GM03348 (cell line): ENCODE data around the gene CDK5RAP1.

Source experiments
- DNase-seq: peaks from one replicate; pipeline ENCODE4 v3.0.0; 2012; ENCODE audit warnings: low spot score

CDK5RAP1 gene

DNA sequence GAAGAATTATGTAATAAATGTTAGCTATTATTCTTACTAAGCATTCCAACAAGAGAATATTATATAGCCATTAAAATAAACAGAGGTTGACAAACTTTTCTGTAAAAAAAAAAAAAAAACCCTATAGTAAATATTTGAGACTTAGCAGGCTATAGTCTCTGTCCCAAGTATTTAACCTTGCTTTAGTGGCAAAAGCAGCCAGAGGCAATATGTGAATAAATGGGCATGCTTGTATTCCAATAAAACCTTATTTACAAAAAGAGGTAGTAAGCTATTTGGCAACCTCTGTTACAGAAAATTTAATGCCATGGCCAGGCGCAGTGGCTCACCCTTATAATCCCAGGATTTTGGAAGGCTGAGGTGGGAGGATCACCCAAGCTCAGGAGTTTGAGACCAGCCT lies 14.6 kb downstream of the CDK5RAP1 start:
- DNase-seq = no peak

DNA sequence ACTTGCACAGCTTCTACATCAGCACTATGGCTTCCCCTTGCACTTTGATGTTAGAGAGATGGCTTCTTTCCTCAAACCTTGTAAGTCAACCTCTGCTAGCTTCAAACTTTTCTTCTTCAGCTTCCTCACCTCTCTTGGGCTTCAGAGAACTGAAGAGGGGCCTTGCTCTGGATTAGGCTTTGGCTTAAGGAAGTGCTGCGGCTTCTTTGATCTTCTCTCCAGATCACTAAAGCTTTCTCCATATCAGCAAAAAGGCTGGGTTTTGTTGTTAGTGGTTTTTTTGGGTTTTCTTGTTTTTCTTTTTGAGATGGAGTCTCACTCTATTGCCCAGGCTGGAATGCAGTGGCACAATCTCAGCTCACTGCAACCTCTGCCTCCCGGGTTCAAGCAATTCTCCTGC lies 24.0 kb downstream of the CDK5RAP1 start:
- DNase-seq = no peak

DNA sequence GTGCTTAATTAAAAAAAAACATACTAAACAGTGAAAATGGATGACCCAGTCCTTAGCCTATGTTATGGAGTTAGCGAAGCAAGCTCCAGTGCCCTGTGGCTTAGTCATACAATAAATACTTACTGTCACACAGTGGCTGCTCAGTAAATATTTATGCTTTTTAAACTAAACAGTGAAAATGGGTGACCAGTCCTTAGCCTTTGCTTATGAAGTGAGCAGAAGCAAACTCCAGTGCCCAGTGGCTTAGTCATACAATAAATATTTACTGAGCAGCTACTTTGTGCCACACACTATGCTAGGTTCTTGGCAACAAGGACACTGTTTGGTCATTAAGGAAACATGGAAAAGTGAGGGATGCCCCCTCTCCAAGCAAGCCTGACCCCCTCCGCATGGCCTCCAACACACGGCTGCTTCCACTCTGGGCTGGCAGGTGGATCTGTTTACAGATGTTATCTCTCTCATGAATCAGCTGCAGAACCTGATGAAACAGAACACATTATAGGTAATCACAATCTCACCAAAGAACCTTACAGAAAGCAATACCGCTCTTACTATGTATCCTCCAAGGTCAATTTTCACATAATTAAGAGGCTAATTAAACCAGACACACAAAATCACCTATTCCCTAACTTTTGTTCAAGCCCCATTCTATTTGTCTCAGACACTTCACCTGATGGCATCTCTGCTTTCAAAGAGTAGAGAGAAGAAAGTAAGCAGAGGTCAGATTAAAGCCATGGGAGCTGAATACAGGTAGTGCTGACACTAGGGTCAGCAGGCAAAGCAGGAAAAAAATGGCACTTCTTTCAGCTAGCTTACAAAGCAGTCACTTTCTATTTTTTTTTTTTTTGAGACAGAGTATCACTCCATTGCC lies 27.3 kb downstream of the CDK5RAP1 start:
- peak; percentile 37 for DNase-seq

DNA sequence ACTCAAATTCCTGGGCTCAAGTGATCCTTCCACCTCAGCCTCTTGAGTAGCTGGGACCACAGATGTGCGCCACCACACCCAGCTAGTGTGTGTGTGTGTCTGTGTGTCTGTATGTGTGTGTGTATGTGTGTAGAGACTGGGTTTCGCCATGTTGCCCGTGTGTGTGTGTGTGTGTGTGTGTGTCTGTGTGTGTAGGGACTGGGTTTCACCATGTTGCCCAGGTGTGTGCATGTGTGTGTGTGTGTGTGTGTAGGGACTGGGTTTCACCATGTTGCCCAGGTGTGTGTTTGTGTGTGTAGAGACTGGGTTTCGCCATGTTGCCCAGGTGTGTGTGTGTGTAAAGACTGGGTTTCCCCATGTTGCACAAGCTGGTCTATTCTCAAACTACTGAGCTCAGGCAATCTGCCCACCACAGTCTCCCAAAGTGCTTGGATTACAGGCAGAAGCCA lies 28.3 kb downstream of the CDK5RAP1 start:
- no peak for DNase-seq

DNA sequence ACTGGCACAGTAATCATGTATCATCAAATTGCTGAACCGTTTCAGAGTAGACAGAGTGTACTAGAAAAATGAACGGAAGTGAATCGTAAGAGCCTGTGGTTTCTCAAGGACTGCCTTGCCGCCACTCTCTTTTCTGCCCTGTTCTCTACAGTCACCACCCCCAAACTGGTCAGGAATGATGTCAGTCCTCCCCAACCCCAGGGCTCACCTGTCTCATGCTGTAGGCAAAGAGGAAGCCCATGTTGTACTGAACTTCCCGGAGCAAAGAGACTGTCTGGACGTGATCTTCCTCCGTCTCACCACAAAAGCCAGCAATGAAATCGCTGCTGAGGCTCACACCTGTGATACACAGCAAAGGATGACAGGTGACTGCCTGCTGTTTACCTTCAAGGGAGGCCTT lies 31.0 kb downstream of the CDK5RAP1 start:
- no peak for DNase-seq

DNA sequence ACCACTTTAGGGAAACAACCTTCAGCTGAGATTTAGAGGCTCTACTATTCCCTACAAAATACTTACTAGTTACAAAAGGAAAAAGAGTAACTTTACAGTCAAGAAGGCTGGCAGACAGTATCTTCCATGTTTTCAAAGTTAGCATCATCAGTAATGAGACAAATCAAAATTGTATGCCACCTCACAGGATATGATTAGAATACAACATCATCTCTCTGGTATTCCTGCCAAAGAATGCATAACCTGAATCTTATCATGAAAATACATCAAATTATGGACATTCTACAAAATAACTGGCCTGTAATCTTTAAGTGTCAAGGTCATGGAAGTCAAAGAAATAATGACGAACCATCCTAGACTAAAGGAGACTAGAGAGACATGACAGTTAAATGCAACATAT lies 38.4 kb downstream of the CDK5RAP1 start:
- no peak for DNase-seq

DNA sequence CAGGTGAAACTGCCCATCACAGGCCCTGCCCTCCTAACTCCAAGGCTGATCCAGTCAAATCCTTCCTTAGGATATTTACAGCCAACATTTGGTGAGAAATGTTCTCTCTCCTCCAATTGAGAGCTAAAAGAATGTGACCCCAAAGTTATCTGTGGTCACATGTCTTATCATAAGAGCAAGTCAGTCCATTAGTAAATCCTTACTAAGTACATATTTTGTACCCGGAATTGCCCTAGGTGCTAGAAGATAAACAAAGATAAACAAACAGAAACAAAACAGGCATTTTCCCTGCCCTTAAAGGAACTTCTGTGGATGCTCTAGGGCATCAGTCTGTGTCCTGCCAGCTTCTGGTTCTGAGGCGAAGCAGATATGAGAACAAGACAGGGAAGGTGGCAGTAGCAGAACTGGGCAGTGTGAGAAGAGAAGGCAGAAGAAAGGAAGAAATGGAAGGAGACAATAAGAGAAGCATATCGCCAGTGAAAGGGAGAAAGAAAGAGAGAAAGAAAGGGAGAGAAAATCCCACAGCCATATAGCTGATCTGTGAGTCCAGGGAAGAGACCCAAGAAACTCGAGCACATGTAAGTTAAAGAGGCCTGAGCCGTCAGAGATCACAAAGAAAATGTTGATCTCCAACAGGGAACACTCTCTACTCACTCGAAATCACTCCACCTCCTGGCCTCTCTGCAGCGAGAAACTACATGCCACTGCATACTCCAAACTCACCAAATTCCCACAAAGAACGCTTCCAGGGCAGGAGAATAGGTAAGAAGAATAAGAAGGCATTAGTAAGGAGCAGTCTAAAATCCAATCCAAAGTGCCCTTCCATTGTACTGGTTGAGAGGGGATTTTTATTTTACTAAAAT lies 41.7 kb downstream of the CDK5RAP1 start:
- no peak for DNase-seq

DNA sequence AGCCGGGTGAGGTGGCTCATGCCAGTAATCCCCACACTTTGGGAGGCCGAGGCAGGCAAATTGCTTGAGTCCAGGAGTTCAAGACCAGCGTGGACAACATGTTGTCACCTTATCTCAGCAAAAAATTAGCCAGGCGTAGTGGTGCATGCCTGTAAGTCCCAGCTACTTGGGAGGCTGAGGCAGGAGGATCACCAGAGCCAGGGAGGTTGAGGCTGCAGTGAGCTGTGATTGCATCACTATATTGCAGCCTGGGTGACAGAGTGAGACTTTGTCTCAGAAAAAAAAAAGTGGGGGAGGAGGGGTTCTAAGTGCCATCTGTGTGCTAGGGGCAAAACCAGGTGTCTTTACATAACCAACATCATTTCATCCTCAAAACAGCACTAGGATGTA lies 48.3 kb downstream of the CDK5RAP1 start:
- no peak for DNase-seq

DNA sequence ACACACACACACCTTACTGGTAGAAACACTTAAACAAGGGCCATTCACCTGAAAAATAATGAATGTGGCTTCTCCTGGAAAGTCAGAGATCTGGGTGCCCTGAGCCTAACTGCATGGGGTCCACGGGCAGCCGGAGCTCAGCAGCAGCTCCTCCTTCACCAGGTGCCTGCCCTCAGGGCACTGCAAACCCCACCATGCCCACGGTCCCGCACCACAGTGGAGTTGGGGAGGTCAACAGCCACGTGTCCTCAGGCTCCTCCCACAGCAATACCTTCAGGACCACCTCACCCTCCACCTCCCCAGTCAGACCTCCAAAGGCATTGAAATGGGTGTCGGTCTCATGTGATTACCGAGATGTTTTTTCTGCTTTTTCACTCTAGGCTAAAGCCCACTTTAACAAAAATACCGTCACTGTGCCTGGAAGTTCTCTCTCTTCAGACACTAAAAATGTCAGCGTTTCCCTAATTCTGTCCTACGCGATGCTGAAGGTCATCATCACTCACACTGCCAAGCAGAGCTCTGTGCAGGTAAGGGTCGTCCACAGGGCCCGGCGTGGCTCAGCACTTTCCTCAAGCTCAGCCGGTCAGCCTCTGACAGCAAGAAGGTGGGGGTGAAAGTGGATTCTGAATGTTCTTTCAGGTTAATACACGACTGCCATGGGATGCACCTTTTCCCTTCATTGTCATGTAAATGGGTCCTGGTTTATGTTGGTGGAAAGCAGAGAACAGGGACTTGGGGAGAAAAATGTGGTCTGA lies 48.9 kb downstream of the CDK5RAP1 start:
- no peak for DNase-seq

DNA sequence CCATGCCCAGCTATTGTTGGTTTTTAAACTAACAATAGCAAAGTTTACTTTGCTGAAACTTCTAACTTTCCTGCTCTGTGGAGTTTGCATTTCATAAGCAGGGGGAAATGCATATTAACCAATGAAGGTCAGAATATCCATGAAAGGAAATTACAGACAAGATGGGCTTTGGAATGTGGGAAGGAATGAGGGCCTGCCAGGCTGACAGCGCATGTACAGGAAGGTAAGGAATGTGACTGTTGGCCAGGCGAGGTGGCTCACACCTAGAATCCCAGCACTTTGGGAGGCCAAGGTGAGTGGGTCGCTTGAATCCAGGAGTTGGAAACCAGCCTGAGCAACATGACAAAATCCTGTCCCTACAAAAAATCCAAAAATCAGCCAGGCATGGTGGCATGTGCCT lies 49.6 kb downstream of the CDK5RAP1 start:
- no peak for DNase-seq

DNA sequence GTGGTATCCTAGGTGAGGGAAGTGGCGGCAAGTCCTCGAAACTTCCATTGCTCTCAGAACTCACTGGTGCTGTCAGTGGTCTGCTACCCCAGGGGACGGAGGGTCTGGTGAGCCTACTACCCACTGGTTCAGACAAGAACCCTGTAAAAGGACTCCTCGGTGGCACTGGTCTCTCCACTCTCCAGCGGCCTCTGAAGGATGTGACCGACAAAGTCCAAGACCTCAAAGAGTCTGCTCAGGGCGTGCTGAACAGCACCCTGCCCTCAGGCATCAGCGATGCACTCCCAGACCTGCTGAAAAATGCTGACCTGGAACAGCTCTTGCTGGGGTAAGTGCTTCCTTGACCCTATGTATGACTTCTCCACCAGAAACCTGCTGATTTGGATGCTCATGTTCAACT lies 51.8 kb downstream of the CDK5RAP1 start:
- no peak for DNase-seq

DNA sequence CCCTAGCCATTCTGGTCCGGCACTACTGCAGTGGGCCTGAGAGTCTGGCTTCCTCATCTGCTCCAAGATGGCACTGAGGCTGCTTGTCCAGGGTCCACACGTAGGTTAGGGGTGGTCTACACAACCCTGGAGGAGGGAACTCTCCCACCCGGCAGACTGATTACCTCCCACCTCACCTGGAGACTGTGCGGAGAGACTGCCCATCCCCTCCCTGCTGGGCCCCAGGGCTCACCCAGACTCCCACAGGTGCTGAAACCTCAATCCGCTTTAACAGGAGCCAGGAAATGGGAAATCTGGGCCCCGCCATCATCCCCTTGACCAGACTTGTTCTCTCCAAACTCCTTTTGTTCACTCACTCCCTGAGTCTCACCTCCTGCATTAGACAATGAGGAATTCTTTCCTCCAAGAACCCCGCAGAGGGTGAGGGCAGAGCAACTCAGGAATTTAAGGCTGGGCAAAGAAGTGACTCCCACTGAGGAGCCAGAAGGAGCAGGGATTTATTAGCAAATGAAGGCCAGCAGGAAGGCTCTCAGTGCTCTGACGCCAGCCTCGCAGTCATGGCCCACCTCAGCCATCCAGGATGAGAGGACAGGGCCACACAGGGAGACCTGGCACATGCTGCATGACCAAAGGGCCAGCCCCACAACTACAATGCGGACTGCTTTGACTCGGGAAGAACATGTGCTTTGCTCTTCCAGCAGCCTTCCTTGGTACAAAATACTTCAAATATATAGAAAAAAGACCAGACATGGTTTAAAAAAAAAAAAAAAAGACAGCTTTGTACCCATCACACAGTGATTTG lies 53.0 kb downstream of the CDK5RAP1 start:
- DNase-seq = no peak

DNA sequence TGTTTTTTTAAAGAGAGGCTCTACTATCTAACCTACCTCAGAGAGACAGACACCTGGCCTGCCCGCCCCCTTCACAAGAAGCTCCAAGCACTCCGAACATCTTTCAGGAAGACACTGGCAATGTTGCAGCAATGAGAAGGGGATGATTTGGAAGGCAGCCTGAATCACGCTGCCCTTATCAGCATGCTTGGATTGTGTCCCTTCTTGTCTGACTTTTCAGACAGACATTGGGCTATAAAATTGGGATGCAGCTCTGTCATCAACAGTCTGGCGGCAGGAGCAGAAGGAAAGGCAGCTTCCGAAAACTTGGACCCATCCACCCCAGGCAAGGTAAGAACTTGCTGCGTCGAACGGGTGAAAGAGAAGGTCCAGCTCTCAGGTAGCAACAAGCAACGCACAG lies 56.0 kb downstream of the CDK5RAP1 start:
- DNase-seq = no peak

DNA sequence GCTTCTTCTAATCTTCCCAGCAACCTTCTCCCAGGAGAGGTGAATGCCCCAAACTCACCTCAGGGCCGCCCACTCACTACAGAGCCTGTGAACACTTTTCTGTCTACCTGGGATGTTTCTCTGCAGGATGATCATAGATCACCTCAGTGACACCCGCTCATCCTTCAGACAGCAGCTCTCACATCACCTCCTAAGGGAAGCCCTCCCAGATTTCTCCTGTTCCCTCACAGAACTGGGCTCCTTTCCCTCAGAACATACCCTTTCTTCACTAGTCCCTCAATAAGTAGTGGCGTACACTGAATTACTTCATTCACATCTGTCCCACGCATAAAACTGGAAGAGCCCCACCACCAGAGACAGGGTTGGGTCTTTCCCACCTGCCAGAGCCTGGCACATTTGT lies 57.8 kb downstream of the CDK5RAP1 start:
- DNase-seq = no peak

DNA sequence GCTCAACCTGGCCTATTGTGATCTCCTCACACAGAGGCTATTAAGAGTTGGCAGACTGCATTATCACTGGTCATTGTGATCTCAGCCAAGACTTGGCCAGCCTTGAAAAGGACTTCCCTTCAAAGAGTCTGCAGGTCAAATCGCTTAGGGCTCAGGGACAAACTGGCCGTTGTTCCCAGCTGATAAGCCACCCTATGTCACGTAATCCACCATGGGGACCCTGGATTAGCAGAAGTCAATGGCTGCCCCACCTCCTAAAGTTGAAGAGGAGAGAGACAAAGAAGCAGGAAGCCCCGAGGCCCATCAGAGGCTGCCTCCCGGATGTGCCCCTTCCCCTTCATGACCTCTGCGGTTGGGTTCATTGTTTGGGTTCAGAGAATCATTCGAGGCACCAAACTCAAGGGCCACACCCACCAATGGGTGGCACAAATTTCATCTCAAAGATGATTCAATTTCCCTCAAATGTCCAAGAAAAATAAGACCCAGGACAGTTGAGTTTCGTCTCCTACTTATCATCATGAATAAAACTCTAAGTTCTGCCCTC lies 61.7 kb downstream of the CDK5RAP1 start:
- no peak for DNase-seq

DNA sequence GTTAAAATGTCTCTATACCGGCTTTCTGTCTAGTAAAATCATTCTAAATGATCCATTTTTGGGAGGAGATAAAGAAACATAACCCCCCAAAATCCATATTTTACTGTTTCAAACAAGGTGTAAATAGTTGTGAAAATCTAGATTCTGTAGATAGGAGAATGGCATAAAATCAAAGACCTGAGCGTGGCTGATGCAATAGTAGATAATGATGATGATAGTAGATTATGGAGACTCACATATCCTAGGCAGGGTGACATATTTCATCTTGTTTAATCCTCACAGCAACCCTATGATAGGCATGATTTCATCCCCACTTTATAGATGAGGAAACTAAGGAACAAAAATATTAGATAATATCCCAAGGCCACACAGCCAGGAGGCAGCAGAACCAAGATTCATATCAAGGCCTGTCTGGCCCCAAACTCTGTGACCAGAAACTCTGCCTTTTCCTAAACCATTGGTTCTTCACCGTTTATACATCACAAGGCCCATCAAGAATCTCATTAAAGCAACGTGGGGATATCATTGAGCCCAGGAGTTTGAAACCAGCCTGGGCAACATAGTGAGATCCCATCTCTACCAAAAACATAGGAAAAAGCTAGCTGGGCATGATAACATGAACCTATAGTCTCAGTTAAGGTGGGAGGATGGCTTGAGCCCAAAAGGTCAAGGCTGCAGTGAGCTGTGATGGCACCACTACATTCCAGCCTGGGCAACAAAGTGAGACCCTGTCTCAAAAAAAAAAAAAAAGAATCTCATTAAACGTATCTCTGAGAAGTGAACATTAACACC lies 62.7 kb downstream of the CDK5RAP1 start:
- no peak for DNase-seq

DNA sequence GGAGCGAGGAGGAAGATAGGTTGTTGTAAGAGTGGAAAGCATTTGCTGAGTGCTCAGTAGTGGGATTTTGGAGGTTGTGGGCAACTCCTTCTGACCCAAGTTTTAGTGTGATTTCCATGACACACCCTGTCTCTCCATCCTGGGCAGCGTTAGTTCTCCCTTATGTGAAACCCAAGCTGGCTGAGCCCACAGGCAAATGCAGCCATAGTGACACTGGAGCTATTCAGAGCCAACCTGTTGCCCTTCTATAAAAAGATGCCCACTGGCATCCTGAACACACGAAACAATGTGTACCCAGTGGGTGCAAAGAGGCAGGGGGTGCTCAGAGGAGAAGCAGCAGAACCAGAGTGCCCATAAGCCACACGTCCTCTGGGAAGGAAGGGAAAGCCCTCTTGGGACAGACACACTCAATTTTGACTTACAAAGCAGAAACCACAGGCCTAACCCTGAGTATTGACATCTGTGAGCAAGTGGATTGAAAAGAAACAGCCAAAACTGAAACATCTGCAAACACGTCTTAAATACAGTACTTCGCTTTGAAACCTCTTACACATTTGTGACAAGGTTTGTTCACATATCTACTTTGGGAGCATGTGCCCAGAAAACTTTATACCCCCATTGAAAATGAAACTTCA lies 63.7 kb downstream of the CDK5RAP1 start:
- DNase-seq = no peak

DNA sequence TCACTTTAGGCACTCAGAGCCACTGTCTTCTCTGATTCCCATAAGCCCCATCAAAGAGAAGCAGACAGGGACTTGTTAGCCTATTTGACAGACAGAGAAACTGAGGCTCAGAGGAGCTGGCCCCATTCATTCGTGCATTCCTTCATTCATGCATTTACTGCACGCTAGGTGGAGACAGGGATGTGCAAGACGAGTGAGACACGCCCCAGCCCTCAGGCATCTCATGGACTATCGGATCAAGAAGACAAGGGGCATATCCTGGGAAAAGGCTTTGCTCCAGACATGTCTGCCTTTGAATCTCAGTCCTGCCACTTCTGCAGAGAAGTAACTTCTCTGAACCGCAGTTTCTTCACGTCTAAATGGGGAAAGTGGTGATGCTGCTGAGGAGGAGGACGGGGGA lies 64.2 kb downstream of the CDK5RAP1 start:
- no peak for DNase-seq

DNA sequence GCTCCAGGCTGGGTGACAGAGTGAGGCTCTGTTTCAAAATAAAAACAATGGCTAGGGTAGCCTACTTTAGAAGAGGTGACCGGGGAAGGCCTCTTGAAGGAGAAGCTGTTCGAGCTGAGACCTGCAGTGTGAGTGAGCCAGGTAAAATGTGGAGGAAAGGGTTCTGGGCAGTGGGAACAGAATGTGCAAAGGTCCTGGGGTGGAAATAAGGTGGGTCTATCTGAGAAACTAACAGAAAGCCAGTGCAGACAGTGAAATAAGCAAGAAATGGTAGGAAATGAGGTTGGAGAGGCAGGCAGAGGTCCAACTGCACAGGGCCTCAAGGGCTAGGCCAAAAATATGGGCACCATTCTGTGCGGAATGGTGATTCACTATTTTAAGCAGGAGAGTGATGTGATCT lies 64.9 kb downstream of the CDK5RAP1 start:
- no peak for DNase-seq

DNA sequence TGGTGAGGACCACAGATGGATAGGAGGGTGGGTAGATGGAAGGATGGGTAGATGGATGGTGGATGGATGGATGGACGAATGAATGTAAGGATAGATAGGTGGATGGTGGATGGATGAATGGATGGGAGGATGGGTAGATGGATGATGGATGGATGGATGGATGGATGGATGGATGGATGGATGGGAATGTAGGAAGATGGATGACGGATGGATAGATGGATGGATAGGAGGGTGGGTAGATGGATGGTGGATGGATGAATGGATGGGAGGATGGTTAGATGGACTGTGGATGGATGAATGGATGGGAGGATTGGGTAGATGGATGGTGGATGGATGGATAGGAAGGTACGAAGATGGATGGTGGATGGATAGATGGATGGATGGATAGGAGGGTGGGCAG lies 67.2 kb downstream of the CDK5RAP1 start:
- no peak for DNase-seq
